ENCODE results near the gene ACAD8.
"Not testable (repeated sequence)": the region's sequence is repeated elsewhere in the genome, so short reads cannot be mapped to it uniquely, and the experiment has no call there.

The ACAD8 gene

DNA sequence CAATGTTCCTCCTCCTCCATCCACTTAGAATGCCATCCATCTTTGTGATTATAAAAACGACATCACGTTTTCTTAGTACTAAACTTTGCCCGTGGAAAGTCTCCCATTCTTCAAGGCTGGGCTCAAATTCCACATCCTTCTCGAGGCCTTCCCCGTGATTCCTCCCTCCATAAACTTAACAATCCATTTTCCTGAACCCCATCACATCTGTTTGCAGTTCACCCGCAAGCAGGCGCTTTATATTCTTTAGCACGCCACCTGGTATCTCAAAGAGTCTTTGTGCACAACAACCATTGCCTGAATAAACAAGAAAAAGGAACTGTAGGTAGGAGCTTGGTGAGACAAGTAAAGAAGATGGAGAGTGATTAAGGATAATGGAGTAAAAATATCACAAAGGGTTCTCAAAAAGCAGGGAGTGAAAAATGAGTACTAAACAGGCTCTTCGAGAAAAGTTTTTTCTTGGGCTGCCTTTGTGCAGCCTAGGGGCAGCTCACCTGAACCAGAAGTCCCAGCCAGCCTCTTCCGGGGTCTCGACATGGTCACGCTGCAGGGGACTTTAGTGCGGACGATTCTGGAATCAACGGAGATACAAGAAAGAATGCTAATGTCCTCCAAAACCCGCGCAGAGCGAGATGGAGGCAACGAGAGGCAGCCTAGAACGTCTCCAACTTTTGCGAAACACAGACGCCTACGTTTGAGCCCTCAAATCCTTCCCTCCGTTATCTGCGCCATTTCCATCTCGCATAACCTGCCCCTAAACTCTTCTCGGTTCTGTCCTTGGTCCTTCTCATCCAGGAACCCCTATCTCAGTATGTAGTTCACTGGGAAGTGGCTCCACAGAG is 801 bp upstream of the ACAD8 start:
- H3K4me3 ChIP-seq (ENCODE audit: low read length in 2 of 2), result peak overlapping the region; percentile 83 to 100
- peaks cover 25 to 31% of the 10 kb centered on the region in 2 donors for H3K36me3 ChIP-seq (ENCODE audit: control insufficient read depth in 2 of 2, insufficient read depth in 2 of 2, low read length in 2 of 2)
- peak overlapping the region; percentile 82 to 89 for H3K9ac ChIP-seq (ENCODE audit: low read depth in 1 of 2, low read length in 2 of 2)
- H3K27ac ChIP-seq (ENCODE audit: low read depth in 2 of 2, low read length in 2 of 2), result peak overlapping the region; percentile 4 to 73
- peaks cover 8 to 13% of the 10 kb centered on the region in 2 donors for H3K4me1 ChIP-seq (ENCODE audit: control insufficient read depth in 2 of 2, insufficient read depth in 2 of 2, low read length in 2 of 2)
- H3K27me3 ChIP-seq (ENCODE audit: control insufficient read depth in 2 of 2, insufficient read depth in 2 of 2, low read length in 2 of 2), result no peaks in the 10 kb centered on the region
- no peaks in the 10 kb centered on the region for H3K9me3 ChIP-seq (ENCODE audit: control insufficient read depth in 2 of 2, low read length in 2 of 2)

DNA sequence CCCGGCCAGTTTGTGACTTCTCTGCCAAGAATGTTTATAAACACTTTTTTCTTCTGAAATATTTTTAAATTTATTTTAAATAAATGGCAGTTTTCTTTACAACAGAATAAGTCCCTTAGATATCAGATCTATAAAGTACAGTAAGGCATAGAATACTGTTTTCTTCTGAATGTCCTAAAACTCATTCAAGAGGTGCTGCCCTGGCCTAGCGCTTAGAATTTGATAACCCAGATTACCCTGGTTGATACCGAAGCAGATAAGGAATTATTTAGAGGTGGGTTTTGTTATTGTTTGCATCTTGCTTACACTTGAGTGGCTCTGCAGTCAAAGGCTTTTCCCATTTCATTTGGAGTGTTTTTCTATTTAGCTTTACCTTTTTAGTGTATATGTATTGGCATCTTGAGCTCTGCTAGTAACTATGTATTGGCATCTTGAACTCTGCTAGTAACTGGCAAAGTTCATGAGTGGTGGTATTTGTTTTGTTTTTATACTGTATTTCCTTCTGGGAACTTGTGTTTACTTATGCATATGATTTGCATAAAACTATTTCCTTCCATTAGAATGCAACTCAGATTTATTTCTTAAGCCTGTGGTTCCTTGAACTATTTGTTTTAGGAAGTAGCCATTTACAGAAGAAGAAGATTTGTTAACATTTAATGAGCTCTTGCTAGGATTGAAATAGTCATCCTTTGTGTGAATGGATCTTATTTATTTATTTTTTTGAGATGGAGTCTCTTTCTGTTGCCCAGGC is 1.2 kb downstream of the ACAD8 start:
- no peaks in the 10 kb centered on the region for H3K9me3 ChIP-seq (ENCODE audit: control insufficient read depth in 2 of 2, low read length in 2 of 2)
- H3K4me1 ChIP-seq (ENCODE audit: control insufficient read depth in 2 of 2, insufficient read depth in 2 of 2, low read length in 2 of 2), result peaks cover 8 to 13% of the 10 kb centered on the region in 2 donors
- no peak overlapping the region for H3K9ac ChIP-seq (ENCODE audit: low read depth in 1 of 2, low read length in 2 of 2)
- H3K27ac ChIP-seq (ENCODE audit: low read depth in 2 of 2, low read length in 2 of 2), result no peak overlapping the region
- H3K36me3 ChIP-seq (ENCODE audit: control insufficient read depth in 2 of 2, insufficient read depth in 2 of 2, low read length in 2 of 2), result peaks cover 15 to 29% of the 10 kb centered on the region in 2 donors
- H3K4me3 ChIP-seq (ENCODE audit: low read length in 2 of 2), result peak overlapping the region in 1 of 2 donors; percentile 83
- no peaks in the 10 kb centered on the region for H3K27me3 ChIP-seq (ENCODE audit: control insufficient read depth in 2 of 2, insufficient read depth in 2 of 2, low read length in 2 of 2)

DNA sequence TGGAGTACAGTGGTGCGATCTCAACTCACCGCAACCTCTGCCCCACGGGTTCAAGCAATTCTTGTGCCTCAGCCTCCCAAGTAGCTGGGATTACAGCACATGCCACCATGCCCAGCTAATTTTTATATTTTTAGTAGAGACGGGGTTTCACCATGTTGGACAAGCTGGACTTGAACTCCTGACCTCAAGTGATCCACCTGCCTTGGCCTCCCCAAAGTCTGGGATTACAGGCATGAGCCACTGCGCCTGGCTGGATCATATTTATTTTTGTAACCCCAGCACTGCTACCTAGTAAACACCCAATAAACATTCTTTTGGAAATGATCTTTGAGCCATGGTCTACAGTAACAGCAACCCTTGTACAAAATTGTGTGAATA is 1.8 kb downstream of the ACAD8 start:
- not testable (repeated sequence) for H3K9ac ChIP-seq (ENCODE audit: low read depth in 1 of 2, low read length in 2 of 2)
- peaks cover 17 to 28% of the 10 kb centered on the region in 2 donors for H3K36me3 ChIP-seq (ENCODE audit: control insufficient read depth in 2 of 2, insufficient read depth in 2 of 2, low read length in 2 of 2)

DNA sequence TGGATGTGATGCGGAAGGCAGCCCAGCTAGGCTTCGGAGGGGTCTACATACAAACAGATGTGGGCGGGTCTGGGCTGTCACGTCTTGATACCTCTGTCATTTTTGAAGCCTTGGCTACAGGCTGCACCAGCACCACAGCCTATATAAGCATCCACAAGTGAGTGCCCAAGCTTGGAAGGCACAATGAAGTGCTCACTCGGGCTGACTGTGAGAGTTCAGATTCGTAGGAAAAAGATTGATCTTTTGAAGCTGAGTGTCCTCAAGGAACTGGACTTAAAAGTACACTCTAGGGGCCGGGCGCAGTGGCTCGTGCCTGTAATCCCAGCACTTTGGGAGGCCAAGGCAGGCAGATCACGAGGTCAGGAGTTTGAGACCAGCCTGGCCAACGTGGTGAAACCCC is 3.7 kb downstream of the ACAD8 start:
- Histone ChIP-seq H3K9me3 (ENCODE audit: control insufficient read depth in 2 of 2, low read length in 2 of 2) (no peaks in the 10 kb centered on the region), H3K27ac (ENCODE audit: low read depth in 2 of 2, low read length in 2 of 2) (no peak overlapping the region), H3K4me3 (ENCODE audit: low read length in 2 of 2) (no peak overlapping the region), H3K36me3 (ENCODE audit: control insufficient read depth in 2 of 2, insufficient read depth in 2 of 2, low read length in 2 of 2) (peaks cover 30 to 42% of the 10 kb centered on the region in 2 donors), H3K9ac (ENCODE audit: low read depth in 1 of 2, low read length in 2 of 2) (no peak overlapping the region), H3K4me1 (ENCODE audit: control insufficient read depth in 2 of 2, insufficient read depth in 2 of 2, low read length in 2 of 2) (peaks cover 2 to 11% of the 10 kb centered on the region in 2 donors), H3K27me3 (ENCODE audit: control insufficient read depth in 2 of 2, insufficient read depth in 2 of 2, low read length in 2 of 2) (no peaks in the 10 kb centered on the region)

More for the DNA sequence above, 1.8 kb downstream of the ACAD8 start:
- peaks cover 8 to 13% of the 10 kb centered on the region in 2 donors for H3K4me1 ChIP-seq (ENCODE audit: control insufficient read depth in 2 of 2, insufficient read depth in 2 of 2, low read length in 2 of 2)
- not testable (repeated sequence) for H3K9me3 ChIP-seq (ENCODE audit: control insufficient read depth in 2 of 2, low read length in 2 of 2); H3K27me3 ChIP-seq (ENCODE audit: control insufficient read depth in 2 of 2, insufficient read depth in 2 of 2, low read length in 2 of 2); H3K27ac ChIP-seq (ENCODE audit: low read depth in 2 of 2, low read length in 2 of 2); H3K4me3 ChIP-seq (ENCODE audit: low read length in 2 of 2)

DNA sequence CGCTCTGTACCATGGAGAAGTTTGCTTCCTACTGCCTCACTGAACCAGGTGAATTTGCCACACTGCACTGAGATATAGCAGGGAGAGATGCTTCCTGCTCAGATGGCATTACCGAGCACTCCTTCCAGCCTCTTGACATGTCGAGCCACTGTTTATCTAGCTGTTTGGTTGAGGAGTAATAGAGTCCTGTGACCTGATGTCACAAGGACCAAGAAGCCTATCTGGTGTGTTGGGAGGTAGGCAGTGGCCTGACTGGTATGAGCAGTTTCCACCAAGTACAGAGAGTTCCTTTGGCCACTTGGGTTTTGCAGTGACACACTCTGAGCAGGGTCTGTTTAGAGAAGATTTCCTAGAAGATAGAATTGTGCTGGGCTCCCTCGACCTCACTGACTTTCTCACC is 5.2 kb downstream of the ACAD8 start:
- Histone ChIP-seq H3K27ac (ENCODE audit: low read depth in 2 of 2, low read length in 2 of 2) (no peak overlapping the region), H3K9ac (ENCODE audit: low read depth in 1 of 2, low read length in 2 of 2) (no peak overlapping the region), H3K4me1 (ENCODE audit: control insufficient read depth in 2 of 2, insufficient read depth in 2 of 2, low read length in 2 of 2) (peaks cover 0 to 7% of the 10 kb centered on the region in 2 donors), H3K36me3 (ENCODE audit: control insufficient read depth in 2 of 2, insufficient read depth in 2 of 2, low read length in 2 of 2) (peaks cover 44 to 50% of the 10 kb centered on the region in 2 donors), H3K27me3 (ENCODE audit: control insufficient read depth in 2 of 2, insufficient read depth in 2 of 2, low read length in 2 of 2) (no peaks in the 10 kb centered on the region), H3K9me3 (ENCODE audit: control insufficient read depth in 2 of 2, low read length in 2 of 2) (no peaks in the 10 kb centered on the region), H3K4me3 (ENCODE audit: low read length in 2 of 2) (no peak overlapping the region)

DNA sequence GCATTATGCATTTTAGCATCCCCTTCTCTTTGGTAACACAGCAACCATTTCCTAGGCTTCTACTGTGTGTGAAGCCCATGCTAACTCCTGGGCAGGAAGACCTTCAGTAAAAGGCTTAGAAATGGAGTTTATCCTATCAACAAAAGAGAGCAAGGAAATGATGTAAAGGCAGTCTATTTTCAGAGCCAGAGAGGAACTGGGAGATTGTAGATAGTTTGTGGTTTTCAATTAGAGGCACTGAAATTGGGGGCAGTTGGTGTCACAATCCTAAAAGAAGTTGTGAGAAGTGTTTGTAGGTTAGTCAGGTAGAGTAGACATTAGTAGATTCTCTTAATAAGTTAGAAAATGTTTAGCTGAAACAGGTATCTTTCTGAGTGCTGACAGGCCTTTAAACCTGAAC is 7.1 kb downstream of the ACAD8 start:
- peaks cover 44 to 54% of the 10 kb centered on the region in 2 donors for H3K36me3 ChIP-seq (ENCODE audit: control insufficient read depth in 2 of 2, insufficient read depth in 2 of 2, low read length in 2 of 2)
- H3K27me3 ChIP-seq (ENCODE audit: control insufficient read depth in 2 of 2, insufficient read depth in 2 of 2, low read length in 2 of 2), result no peaks in the 10 kb centered on the region
- no peak overlapping the region for H3K27ac ChIP-seq (ENCODE audit: low read depth in 2 of 2, low read length in 2 of 2)
- no peak overlapping the region for H3K4me3 ChIP-seq (ENCODE audit: low read length in 2 of 2)
- H3K9ac ChIP-seq (ENCODE audit: low read depth in 1 of 2, low read length in 2 of 2), result no peak overlapping the region
- H3K4me1 ChIP-seq (ENCODE audit: control insufficient read depth in 2 of 2, insufficient read depth in 2 of 2, low read length in 2 of 2), result no peaks in the 10 kb centered on the region
- no peaks in the 10 kb centered on the region for H3K9me3 ChIP-seq (ENCODE audit: control insufficient read depth in 2 of 2, low read length in 2 of 2)

DNA sequence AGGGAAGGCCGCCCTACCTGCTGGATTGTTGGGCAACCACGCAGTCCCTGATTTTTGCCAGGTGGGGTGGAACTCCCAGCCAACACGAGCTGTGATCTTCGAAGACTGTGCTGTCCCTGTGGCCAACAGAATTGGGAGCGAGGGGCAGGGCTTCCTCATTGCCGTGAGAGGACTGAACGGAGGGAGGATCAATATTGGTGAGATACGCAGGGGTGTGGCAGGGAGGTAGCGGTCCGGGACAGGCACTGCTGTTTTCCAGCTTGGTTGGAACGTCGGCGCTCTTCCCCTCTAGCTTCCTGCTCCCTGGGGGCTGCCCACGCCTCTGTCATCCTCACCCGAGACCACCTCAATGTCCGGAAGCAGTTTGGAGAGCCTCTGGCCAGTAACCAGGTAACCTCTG is 7.6 kb downstream of the ACAD8 start:
- Histone ChIP-seq H3K27ac (ENCODE audit: low read depth in 2 of 2, low read length in 2 of 2) (no peak overlapping the region), H3K9me3 (ENCODE audit: control insufficient read depth in 2 of 2, low read length in 2 of 2) (no peaks in the 10 kb centered on the region), H3K4me1 (ENCODE audit: control insufficient read depth in 2 of 2, insufficient read depth in 2 of 2, low read length in 2 of 2) (no peaks in the 10 kb centered on the region), H3K9ac (ENCODE audit: low read depth in 1 of 2, low read length in 2 of 2) (no peak overlapping the region), H3K4me3 (ENCODE audit: low read length in 2 of 2) (no peak overlapping the region), H3K36me3 (ENCODE audit: control insufficient read depth in 2 of 2, insufficient read depth in 2 of 2, low read length in 2 of 2) (peaks cover 44 to 54% of the 10 kb centered on the region in 2 donors), H3K27me3 (ENCODE audit: control insufficient read depth in 2 of 2, insufficient read depth in 2 of 2, low read length in 2 of 2) (no peaks in the 10 kb centered on the region)

DNA sequence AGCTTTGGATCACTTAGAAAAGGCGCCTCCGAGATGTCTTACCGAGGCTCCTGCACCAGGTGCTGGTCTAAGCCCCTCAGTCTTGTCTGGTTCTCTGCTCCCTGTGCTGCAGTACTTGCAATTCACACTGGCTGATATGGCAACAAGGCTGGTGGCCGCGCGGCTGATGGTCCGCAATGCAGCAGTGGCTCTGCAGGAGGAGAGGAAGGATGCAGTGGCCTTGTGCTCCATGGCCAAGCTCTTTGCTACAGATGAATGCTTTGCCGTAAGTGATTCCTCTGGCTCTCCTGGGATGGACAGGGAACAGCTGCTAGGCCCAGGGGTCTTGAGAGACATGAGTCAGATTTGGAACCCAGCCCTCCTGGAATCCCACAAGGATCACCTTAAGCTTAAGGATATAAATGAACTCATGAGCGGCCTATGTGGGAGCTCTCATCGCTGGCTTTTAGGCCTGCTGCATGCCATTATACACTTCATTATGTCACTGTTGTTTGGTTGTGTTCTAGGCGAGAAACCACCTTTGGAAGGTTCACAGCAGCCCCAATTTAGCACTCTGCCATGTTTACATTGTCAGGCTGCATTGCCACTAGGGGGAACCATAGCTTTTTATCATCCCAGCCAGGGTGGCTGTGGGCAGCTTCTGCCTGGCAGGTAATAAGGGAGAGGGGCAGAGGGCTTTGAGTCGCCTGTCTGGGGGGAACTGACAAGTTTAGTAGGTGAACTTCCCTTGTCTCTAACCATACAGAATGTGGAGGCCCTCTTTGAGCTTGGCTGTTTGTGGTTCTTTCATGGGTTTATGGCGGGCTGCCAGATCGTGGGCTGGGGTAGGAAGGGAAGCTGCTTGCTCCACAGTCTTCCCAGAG is 8.5 kb downstream of the ACAD8 start:
- no peak overlapping the region for H3K9ac ChIP-seq (ENCODE audit: low read depth in 1 of 2, low read length in 2 of 2)
- H3K27me3 ChIP-seq (ENCODE audit: control insufficient read depth in 2 of 2, insufficient read depth in 2 of 2, low read length in 2 of 2), result no peaks in the 10 kb centered on the region
- H3K9me3 ChIP-seq (ENCODE audit: control insufficient read depth in 2 of 2, low read length in 2 of 2), result no peaks in the 10 kb centered on the region
- no peak overlapping the region for H3K27ac ChIP-seq (ENCODE audit: low read depth in 2 of 2, low read length in 2 of 2)
- H3K4me1 ChIP-seq (ENCODE audit: control insufficient read depth in 2 of 2, insufficient read depth in 2 of 2, low read length in 2 of 2), result peaks cover 0 to 6% of the 10 kb centered on the region in 2 donors
- H3K36me3 ChIP-seq (ENCODE audit: control insufficient read depth in 2 of 2, insufficient read depth in 2 of 2, low read length in 2 of 2), result peaks cover 44 to 52% of the 10 kb centered on the region in 2 donors
- no peak overlapping the region for H3K4me3 ChIP-seq (ENCODE audit: low read length in 2 of 2)

DNA sequence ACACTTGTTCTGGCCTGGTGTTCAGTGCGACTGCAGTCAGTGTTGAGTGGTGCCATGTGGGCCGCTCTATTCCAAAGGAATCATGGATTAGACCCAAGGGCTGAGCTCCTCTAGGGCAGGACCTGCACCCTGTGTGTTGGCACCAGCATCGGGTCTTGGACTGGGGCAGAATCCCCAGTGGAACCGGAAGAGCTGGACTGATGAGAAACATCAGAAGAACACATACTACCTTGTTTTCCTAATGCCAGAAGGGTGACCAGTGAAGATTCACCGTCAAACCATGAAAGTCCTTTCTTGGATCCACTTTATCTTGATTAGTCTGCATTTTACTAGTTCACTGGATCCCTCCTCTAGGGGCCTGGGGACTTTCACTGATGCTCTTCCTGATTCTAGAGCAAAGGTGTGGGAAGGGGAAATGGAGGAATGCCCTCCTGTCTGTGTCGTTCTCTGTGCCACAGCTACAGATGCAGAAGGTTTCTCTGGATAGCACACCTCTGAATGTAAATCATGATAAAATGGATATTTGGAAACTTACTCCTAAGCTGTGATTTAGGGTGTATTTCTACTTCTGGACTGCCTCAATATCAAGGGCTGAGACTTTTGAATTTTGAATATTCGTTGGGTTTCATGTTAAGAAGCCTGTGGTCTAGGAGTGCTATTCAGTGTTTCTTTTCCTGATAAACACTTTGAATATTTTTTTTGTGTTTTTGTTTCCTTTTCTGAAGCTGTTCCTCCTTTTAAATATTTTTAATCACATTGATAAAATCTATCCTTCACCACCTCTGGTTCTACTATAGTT is 11.8 kb downstream of the ACAD8 start:
- no peak overlapping the region for H3K27ac ChIP-seq (ENCODE audit: low read depth in 2 of 2, low read length in 2 of 2)
- H3K27me3 ChIP-seq (ENCODE audit: control insufficient read depth in 2 of 2, insufficient read depth in 2 of 2, low read length in 2 of 2), result no peaks in the 10 kb centered on the region
- no peak overlapping the region for H3K9ac ChIP-seq (ENCODE audit: low read depth in 1 of 2, low read length in 2 of 2)
- no peaks in the 10 kb centered on the region for H3K9me3 ChIP-seq (ENCODE audit: control insufficient read depth in 2 of 2, low read length in 2 of 2)
- H3K4me1 ChIP-seq (ENCODE audit: control insufficient read depth in 2 of 2, insufficient read depth in 2 of 2, low read length in 2 of 2), result peaks cover 0 to 8% of the 10 kb centered on the region in 2 donors
- H3K36me3 ChIP-seq (ENCODE audit: control insufficient read depth in 2 of 2, insufficient read depth in 2 of 2, low read length in 2 of 2), result peaks cover 28 to 31% of the 10 kb centered on the region in 2 donors
- H3K4me3 ChIP-seq (ENCODE audit: low read length in 2 of 2), result no peak overlapping the region
